Testis (tissue), 3 donors: Measurements from ENCODE around the gene PLEKHM2. TPM values are rescaled to one million over a fixed set of nuclear protein-coding genes. Genes with fewer than 3 reads are reported as not detected.
A peak's percentile ranks its signal among the peaks of the same experiment; 100 is the strongest.

Source experiments
- DNase-seq: peaks from one replicate; pipeline ENCODE4 v3.0.0-alpha.2; 2019
- H3K27ac ChIP-seq, 2 donors: fragments of 200-600 bp; sonication (generic); one replicate each; pipeline ENCODE4 v1.5.1; 2019
- H3K27me3 ChIP-seq: fragments of 200-600 bp; sonication (generic); one replicate; pipeline ENCODE4 v1.5.1; 2019
- H3K36me3 ChIP-seq: fragments of 200-600 bp; sonication (generic); one replicate; pipeline ENCODE4 v1.5.1; 2017; ENCODE audit warnings: low read depth; ENCODE audit errors: missing control alignments
- H3K4me1 ChIP-seq: fragments of 200-600 bp; sonication (generic); one replicate; pipeline ENCODE4 v1.5.1; 2019
- H3K4me3 ChIP-seq, 2 donors: fragments of 200-600 bp; sonication (generic); one replicate each; pipeline ENCODE4 v1.5.1; 2017 to 2019
- H3K9me3 ChIP-seq: fragments of 200-600 bp; sonication (generic); one replicate; pipeline ENCODE4 v1.5.1; 2017
- POLR2A ChIP-seq: fragments of 450-650 bp; IDR thresholded peaks from one replicate; pipeline ENCODE4 v1.6.1; 2017; ENCODE audit warnings: antibody characterized with exemption, mild to moderate bottlenecking, moderate library complexity
- WGBS, 2 donors: methylation state at CpG; one replicate each; pipeline ENCODE4 v1.1.5; 2018; 5-methylcytosine and 5-hydroxymethylcytosine counted together
- intact Hi-C: fragments of 100-400 bp; cut with DNase I; formaldehyde crosslinking; loops from one replicate; pipeline ENCODE4 v1.15.1; 2023; ENCODE audit warnings: low total_unique reads
- polyA plus RNA-seq: library from polyadenylated mRNA; stranded (reverse); fragments of 350-450 nt; fragmentation: Illumina TruSeq; extraction: RNeasy Lipid Tissue Mini Kit (QIAGEN cat#74804); gene quantifications from one replicate; pipeline ENCODE4 v1.2.3, GENCODE V29; 2014; ENCODE audit warnings: low read depth, low replicate concordance; ENCODE audit not compliant: insufficient read depth
- total RNA-seq, 2 donors: library from RNA; depleted of rRNA; stranded (reverse); fragments of >200 nt; gene quantifications; one replicate each; pipeline ENCODE4 v1.2.3, GENCODE V29; 2016
- TF ChIP-seq, protein P1 (sequence below), 3 experiments: fragments of 450-650 bp in 2 of 3; fragments of 200-600 bp in 1 of 3; sonication (generic) in 1 of 3; IDR thresholded peaks; one replicate each; pipeline ENCODE4 v1.5.1; 2016 to 2019; ENCODE audit warnings: antibody characterized with exemption in 3 of 3, mild to moderate bottlenecking in 2 of 3, moderate library complexity in 1 of 3

The PLEKHM2 gene
- total and polyA plus RNA-seq, 3 donors from 2014 or later = 61.9 to 98.4 (median 70.2) TPM

DNA sequence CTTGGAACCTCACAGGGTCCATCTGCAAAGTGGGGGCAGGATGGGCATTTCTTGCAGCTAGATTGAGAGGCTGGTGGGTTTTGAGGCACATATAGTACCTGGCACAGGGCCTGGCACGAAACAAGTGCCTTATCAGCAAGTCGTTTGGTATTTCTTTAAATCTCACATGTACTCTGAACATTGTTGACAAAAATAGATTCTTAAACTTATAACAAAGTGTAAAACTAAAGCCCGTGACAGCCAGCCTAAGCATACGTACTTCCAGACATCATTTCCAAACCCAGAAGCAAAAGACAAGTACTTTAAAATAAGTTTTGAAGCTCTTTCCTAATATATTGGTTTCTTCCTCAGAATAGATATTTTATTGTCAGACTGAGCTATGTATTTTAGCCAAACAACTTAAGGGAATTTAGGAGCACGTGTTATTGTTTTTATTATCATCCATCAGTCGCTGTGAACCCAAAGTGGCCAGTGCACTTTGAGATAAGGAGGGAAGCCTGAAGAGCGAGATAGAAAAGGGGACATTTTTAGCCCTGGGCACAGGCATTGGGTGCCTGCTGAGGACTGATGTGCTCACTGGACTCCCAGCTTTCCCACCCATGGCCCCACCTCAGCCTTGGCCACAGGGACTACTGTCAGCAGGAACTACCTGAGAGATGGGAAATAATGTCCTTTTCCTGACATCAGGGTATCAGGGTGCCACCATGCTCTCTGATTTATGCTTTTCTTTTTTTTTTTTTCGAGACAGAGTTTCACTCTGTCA lies 77.4 kb downstream of the PLEKHM2 start:
- intact Hi-C loops = no loop called here
- TF ChIP-seq POLR2A = no peak
- TF ChIP-seq, protein P1, sequence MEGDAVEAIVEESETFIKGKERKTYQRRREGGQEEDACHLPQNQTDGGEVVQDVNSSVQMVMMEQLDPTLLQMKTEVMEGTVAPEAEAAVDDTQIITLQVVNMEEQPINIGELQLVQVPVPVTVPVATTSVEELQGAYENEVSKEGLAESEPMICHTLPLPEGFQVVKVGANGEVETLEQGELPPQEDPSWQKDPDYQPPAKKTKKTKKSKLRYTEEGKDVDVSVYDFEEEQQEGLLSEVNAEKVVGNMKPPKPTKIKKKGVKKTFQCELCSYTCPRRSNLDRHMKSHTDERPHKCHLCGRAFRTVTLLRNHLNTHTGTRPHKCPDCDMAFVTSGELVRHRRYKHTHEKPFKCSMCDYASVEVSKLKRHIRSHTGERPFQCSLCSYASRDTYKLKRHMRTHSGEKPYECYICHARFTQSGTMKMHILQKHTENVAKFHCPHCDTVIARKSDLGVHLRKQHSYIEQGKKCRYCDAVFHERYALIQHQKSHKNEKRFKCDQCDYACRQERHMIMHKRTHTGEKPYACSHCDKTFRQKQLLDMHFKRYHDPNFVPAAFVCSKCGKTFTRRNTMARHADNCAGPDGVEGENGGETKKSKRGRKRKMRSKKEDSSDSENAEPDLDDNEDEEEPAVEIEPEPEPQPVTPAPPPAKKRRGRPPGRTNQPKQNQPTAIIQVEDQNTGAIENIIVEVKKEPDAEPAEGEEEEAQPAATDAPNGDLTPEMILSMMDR (IDR thresholded peaks at IDR 0.05) = no peak
- WGBS, 2 donors = 34 to 45% methylated on average over 8 of the region's 8 CpGs

DNA sequence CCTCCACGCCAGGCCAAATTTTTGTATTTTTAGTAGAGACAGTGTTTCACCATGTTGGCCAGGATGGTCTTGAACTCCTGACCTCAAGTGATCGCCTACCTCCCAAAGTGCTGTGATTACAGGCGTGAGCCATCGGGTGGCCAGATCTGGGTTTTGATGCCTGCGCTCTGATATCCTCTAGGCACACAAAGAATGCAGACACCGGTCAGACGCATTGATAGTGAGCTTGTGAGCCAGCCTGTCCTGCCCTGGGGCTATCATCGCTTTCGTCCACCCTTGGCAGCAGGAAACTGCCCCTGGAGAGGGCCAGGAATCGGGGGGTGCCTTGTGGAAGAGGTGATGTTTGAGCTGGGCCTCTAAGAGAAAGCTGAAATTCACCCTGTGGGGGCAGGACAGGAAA lies 78.4 kb downstream of the PLEKHM2 start:
- Histone ChIP-seq H3K4me1 (peaks cover 24% of the 10 kb centered on the region), H3K36me3 (no peaks in the 10 kb centered on the region), H3K27me3 (no peaks in the 10 kb centered on the region), H3K27ac (peak overlapping the region; percentile 15 to 24), H3K9me3 (no peaks in the 10 kb centered on the region), H3K4me3 (no peak overlapping the region)
- intact Hi-C loops = no loop called here
- DNase-seq = no peak
- WGBS, 2 donors = 59 to 76% methylated on average over 10 of the region's 10 CpGs
- TF ChIP-seq POLR2A = no peak
- TF ChIP-seq, protein P1 (IDR thresholded peaks at IDR 0.05) = no peak

More for the DNA sequence above, 77.4 kb downstream of the PLEKHM2 start:
- Histone ChIP-seq H3K27me3 (no peaks in the 10 kb centered on the region), H3K4me1 (peaks cover 32% of the 10 kb centered on the region), H3K9me3 (no peaks in the 10 kb centered on the region), H3K36me3 (no peaks in the 10 kb centered on the region), H3K27ac (peak overlapping the region; percentile 89 to 93), H3K4me3 (no peak overlapping the region)
- DNase-seq = no peak

DNA sequence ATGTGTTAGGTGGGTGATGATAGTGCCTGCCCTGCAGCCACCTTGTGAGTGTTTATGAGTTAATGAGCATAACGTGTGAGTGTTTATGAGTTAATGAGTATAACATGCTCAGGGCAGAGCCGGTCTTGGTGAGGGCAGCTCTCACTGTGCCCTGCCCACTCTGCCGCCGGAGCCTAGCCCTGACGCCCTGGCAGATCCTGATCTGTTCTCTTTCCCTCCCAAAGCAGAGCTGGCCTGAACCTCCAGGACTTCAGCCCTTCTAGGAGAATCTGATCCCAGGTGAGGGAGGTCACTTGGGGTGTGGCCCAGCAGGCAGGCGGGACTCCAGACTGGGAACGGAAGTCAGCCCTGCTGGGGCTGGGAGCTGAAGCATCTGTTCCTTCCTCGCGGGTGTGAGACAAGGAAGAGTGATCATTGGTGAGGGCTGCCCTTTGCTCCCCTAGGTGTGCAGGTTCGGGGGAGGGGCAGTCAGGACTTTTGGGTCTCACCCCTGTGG lies 80.2 kb downstream of the PLEKHM2 start:
- no peak for DNase-seq
- H3K36me3 ChIP-seq = no peaks in the 10 kb centered on the region
- no peak overlapping the region for H3K27ac ChIP-seq
- TF ChIP-seq, protein P1 (IDR thresholded peaks at IDR 0.05) = no peak
- TF ChIP-seq POLR2A = no peak
- intact Hi-C loops = no loop called here
- no peaks in the 10 kb centered on the region for H3K9me3 ChIP-seq
- H3K27me3 ChIP-seq = no peaks in the 10 kb centered on the region
- H3K4me3 ChIP-seq = no peak overlapping the region
- WGBS, 2 donors = 68 to 72% methylated on average over 10 of the region's 10 CpGs
- peaks cover 18% of the 10 kb centered on the region for H3K4me1 ChIP-seq

DNA sequence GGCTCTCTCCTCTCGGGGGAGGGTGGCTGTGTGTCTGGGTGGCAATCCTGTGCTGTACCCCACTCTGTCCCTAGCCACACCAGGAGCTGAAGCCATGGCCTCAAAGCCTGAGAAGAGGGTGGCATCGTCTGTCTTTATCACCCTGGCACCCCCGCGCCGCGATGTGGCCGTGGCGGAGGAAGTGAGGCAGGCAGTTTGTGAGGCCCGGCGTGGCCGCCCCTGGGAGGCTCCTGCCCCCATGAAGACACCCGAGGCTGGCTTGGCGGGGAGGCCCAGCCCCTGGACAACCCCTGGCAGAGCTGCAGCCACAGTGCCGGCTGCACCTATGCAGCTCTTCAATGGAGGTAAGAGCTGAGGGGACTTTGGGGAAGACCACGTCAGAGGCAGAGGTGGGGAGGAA lies 80.8 kb downstream of the PLEKHM2 start:
- Histone ChIP-seq H3K4me1 (peaks cover 18% of the 10 kb centered on the region), H3K9me3 (no peaks in the 10 kb centered on the region), H3K4me3 (no peak overlapping the region), H3K36me3 (no peaks in the 10 kb centered on the region), H3K27me3 (no peaks in the 10 kb centered on the region), H3K27ac (no peak overlapping the region)
- TF ChIP-seq POLR2A = no peak
- TF ChIP-seq, protein P1 (IDR thresholded peaks at IDR 0.05) = no peak
- DNase-seq = no peak
- WGBS, 2 donors = 85 to 90% methylated on average over 15 of the region's 15 CpGs
- intact Hi-C loops = no loop called here
